HG02981 (cell line): Measurements from ENCODE around the gene PAQR6.

Experiments
- ATAC-seq: cut with Tn5 transposase; IDR thresholded peaks from one replicate; pipeline ENCODE4 v1.9.1; 2021; ENCODE audit warnings: mild to moderate bottlenecking, moderate library complexity; ENCODE audit not compliant: unreplicated experiment

Gene PAQR6

GRCh38 chr1:156266051-156266450, 18.2 kb upstream of the PAQR6 start:
- no peak for ATAC-seq

GRCh38 chr1:156263288-156263655, 15.4 kb upstream of the PAQR6 start:
- no peak for ATAC-seq

- ATAC-seq: no peak
Measured at GRCh38 chr1:156262461-156263287, 14.8 kb upstream of the PAQR6 start.

- no peak for ATAC-seq
Measured at GRCh38 chr1:156260896-156261295, 13.0 kb upstream of the PAQR6 start.

GRCh38 chr1:156259805-156260204, 11.9 kb upstream of the PAQR6 start:
- no peak for ATAC-seq

GRCh38 chr1:156258859-156259258, 11.0 kb upstream of the PAQR6 start:
- ATAC-seq: no peak

GRCh38 chr1:156257711-156258110, 9.9 kb upstream of the PAQR6 start:
- no peak for ATAC-seq

- ATAC-seq: no peak
Measured at GRCh38 chr1:156253634-156254033, 5.8 kb upstream of the PAQR6 start.

GRCh38 chr1:156251527-156251926, 3.7 kb upstream of the PAQR6 start:
- no peak for ATAC-seq

GRCh38 chr1:156249593-156249992, 1.7 kb upstream of the PAQR6 start:
- no peak for ATAC-seq

GRCh38 chr1:156248323-156248683, 447 bp upstream of the PAQR6 start:
- no peak for ATAC-seq

GRCh38 chr1:156246781-156247459, 936 bp downstream of the PAQR6 start:
- ATAC-seq: no peak

- no peak for ATAC-seq
Measured at GRCh38 chr1:156246241-156246780, 1.5 kb downstream of the PAQR6 start.

GRCh38 chr1:156245451-156246232, 2.2 kb downstream of the PAQR6 start:
- ATAC-seq: peak; percentile 40

- no peak for ATAC-seq
Measured at GRCh38 chr1:156244712-156245111, 3.1 kb downstream of the PAQR6 start.

GRCh38 chr1:156244126-156244525, 3.7 kb downstream of the PAQR6 start:
- no peak for ATAC-seq

GRCh38 chr1:156242738-156243137, 5.1 kb downstream of the PAQR6 start:
- ATAC-seq: no peak

GRCh38 chr1:156241926-156242325, 5.9 kb downstream of the PAQR6 start, which contains the start of gene BGLAP:
BGLAP (plus strand) TSS chr1:156242184; CDS start chr1:156242232, 48 bp downstream.
- no peak for ATAC-seq

GRCh38 chr1:156241311-156241811, 6.5 kb downstream of the PAQR6 start:
- no peak for ATAC-seq

- ATAC-seq: no peak
Measured at GRCh38 chr1:156238248-156238647, 9.6 kb downstream of the PAQR6 start.

- ATAC-seq: no peak
Measured at GRCh38 chr1:156236164-156236563, 11.7 kb downstream of the PAQR6 start.
